Motor neuron (in vitro differentiated cells): ENCODE measurements around the gene BABAM2. TPM values are rescaled to one million over a fixed set of nuclear protein-coding genes. Genes with fewer than 3 reads are reported as not detected.

ENCODE experiments used
- ATAC-seq, 8 experiments: fragments of 200-7000 bp; cut with Tn5 transposase; replicated peaks in 6 of 8; 2 replicates each; pipeline ENCODE4 v1.8.0; 2021; ENCODE audit warnings: mild to moderate bottlenecking in 8 of 8, moderate library complexity in 8 of 8
- H3K27ac ChIP-seq, 2 donors: fragments of 250-450 bp; sonication (Bioruptor Pico); 2 replicates each; pipeline ENCODE4 v1.9.0; 2021; ENCODE audit warnings: antibody characterized with exemption in 2 of 2, mild to moderate bottlenecking in 2 of 2, moderate library complexity in 1 of 2
- H3K4me1 ChIP-seq, 2 donors: fragments of 250-450 bp; sonication (Bioruptor Pico); replicated peaks in 1 of 2; 2 replicates each; pipeline ENCODE4 v1.6.1; 2021; ENCODE audit warnings: antibody characterized with exemption in 2 of 2, mild to moderate bottlenecking in 2 of 2, moderate library complexity in 1 of 2
- H3K4me3 ChIP-seq, 5 donors: fragments of 250-450 bp; sonication (Bioruptor Pico); 2 replicates each; pipeline ENCODE4 v1.9.0; 2021; ENCODE audit warnings: antibody characterized with exemption in 5 of 5, mild to moderate bottlenecking in 5 of 5, moderate library complexity in 4 of 5
- WGBS, 10 experiments: fragments of 450-650 bp; shearing (Covaris generic); methylation state at CpG; one replicate each; pipeline ENCODE4 v1.0.0; 2022; 5-methylcytosine and 5-hydroxymethylcytosine counted together
- in situ Hi-C, 9 experiments: fragments of 400-800 bp; cut with MboI; loops; one replicate each; pipeline ENCODE4 v1.15.0; 2021; ENCODE audit warnings: low sequenced_read_pairs in 9 of 9, low pct_unique_long_range_greater_than_20kb in 2 of 9; ENCODE audit not compliant: unreplicated experiment in 9 of 9
- total RNA-seq, 8 experiments: library from RNA; unstranded; fragments of 300-600 nt; gene quantifications; 2 replicates each; pipeline versions ENCODE4 v1.2.3 to v1.2.4, GENCODE V29; 2022

The BABAM2 gene
- total RNA-seq, 8 experiments from 2014 or later = 16.4 to 110 (median 36.4) TPM

DNA sequence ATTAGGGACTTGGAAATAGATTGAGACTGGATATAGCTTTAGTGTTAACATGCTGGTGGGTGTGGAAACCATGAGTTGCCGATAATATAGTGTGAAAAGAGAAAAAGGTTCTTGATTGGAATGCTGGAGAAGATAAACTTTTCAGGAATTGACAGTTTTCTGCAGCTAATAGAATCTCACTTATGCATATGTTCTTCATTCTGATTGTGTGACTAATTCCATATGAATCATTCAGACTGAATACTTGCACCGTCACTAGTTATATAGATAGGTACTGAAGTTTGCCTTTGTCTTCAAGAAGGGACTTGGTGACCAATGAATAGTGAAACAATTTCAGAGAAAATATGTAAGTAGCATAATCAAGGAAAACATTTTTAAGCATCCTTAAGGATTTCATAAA is 276.4 kb downstream of the BABAM2 start:
- H3K27ac ChIP-seq = no peak overlapping the region
- in situ Hi-C loops = no loop called here
- ATAC-seq = no peak
- no peak overlapping the region for H3K4me3 ChIP-seq
- H3K4me1 ChIP-seq = no peaks in the 10 kb centered on the region
- 58 to 100% (median 81%) methylated on average over 1 to 2 of the region's 2 CpGs; no CpG with 5 or more reads in 4 of the 10 experiments for WGBS, 10 experiments

DNA sequence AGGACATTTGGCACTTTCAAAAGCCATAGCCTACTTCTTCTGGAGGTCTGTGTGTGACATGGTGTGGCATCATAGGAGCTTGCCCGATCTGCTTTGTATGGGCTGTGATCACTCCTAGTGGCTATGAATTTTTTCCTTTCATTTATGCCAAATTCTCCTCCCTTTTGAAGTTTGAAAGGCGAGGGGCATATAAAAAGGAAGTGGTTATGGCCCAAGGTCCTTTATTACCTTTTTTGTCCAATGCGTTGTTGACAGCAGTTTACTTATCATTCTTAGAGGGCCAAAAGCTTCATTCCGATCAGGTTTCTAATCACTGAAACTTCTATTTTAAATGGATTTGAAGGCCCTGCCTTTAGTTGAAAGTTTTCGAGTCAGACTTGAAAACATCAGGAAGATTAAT is 277.8 kb downstream of the BABAM2 start:
- WGBS, 10 experiments = 37 to 100% (median 84%) methylated on average over 1 to 5 of the region's 5 CpGs; no CpG with 5 or more reads in 1 of the 10 experiments
- in situ Hi-C loops = no loop called here
- no peak overlapping the region for H3K27ac ChIP-seq
- H3K4me3 ChIP-seq = no peak overlapping the region
- no peaks in the 10 kb centered on the region for H3K4me1 ChIP-seq
- ATAC-seq = no peak

DNA sequence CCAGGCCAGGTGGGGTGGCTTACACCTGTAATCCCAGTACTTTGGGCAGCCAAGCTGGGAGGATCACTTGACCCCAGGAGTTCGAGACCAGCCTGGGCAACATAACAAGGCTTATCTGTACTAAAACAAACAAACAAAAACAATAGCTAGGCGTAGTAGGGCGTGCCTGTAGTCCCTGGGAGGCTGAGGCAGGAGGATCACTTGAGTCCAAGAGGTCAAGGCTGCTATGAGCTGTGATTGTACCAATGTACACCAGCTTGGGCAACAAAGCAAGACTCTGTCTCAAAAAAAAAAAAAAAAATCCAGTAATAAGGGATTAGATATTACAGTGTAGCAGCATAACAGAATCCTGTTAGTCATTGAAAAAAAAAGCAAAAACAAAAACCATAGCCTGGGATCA is 279.0 kb downstream of the BABAM2 start:
- no peak for ATAC-seq
- Histone ChIP-seq H3K27ac (no peak overlapping the region), H3K4me3 (no peak overlapping the region), H3K4me1 (no peaks in the 10 kb centered on the region)
- WGBS, 10 experiments = 67 to 100% (median 100%) methylated on average over 1 to 3 of the region's 3 CpGs; no CpG with 5 or more reads in 4 of the 10 experiments
- in situ Hi-C loops = no loop called here

DNA sequence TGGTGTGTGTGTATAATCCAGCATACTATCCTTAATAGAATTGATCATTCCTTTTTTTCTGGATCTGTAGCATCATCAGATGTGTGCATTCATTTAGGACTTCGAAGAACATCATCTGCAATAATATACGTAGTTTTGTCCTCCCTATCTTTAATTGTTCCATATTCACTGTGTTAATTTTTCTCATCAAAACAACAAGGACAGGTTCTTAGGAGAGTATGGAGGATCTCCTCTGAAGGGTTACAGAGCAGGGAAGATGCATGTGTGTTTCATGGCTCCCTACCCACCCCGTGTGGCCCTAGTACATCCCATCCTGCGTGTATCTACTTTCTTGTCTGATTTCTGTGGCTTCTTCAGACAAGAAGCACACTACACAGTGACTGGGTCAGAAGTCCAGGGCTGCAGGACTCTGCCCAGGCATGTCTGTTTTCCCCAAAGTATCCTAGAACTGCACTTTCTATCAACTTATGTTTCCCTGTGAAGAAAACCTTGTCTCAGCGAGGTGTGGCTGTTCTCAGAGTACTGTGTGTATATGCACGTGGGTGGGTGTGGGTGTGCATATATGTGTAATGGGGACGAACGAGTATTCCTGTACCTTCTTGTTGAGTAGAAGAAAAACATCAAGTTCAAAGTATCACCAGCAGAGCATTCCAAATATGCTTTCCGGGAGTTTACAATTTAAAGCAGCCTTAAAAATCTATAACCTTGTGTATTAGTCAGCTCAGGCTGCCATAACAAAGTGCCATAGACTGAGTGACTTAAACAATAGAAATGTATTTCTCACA is 281.8 kb downstream of the BABAM2 start:
- Histone ChIP-seq H3K4me1 (no peaks in the 10 kb centered on the region), H3K4me3 (no peak overlapping the region), H3K27ac (no peak overlapping the region)
- in situ Hi-C loops = no loop called here
- WGBS, 10 experiments = 22 to 96% (median 80%) methylated on average over 1 to 6 of the region's 9 CpGs
- ATAC-seq = peak in 3 of 8 experiments; percentile 91 to 97 (median 96)

DNA sequence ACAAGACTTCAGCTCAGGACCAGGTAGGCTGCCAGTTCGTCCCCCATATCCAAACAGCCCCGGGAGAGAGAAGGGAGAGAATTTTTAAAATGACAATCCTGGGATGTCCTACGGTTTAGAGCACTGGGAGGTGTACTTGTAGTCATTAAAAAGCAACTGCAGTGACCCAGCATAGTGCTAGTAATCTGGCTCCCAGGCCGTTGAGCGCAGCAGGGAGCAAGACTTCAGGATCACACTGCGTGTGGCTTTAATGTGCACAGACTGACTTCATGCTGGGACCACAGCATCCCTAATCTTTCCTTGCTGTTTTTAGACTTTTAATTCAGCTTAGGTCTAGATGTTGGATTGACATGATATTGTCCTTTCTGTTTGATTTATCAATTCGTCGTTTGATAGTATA is 282.8 kb downstream of the BABAM2 start:
- Histone ChIP-seq H3K4me3 (no peak overlapping the region), H3K4me1 (no peaks in the 10 kb centered on the region), H3K27ac (no peak overlapping the region)
- in situ Hi-C loops = no loop called here
- no peak for ATAC-seq
- 67 to 100% (median 87%) methylated on average over 3 to 8 of the region's 8 CpGs; no CpG with 5 or more reads in 1 of the 10 experiments for WGBS, 10 experiments

DNA sequence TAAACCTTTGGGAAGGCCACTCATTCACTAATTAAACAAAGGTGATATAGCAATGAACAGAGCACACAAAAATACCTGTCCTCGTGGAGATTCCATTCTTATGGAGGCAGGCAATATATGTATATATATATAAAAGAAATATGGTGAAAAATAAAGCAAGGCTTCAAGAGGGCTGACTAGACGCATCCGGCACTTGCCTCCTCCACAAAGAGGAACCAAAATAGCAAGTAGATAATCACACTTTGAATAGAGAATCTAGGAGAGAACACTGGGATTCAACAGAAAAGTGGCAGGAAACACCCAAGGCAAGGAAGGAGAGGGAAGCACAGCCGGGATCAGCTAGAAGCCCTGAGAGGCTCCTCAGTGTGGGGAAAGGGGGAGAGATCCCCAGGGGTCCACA is 283.7 kb downstream of the BABAM2 start:
- Histone ChIP-seq H3K4me1 (no peaks in the 10 kb centered on the region), H3K27ac (no peak overlapping the region), H3K4me3 (no peak overlapping the region)
- no peak for ATAC-seq
- WGBS, 10 experiments = 29 to 100% (median 96%) methylated on average over 1 to 4 of the region's 4 CpGs; no CpG with 5 or more reads in 1 of the 10 experiments
- in situ Hi-C loops = no loop called here

DNA sequence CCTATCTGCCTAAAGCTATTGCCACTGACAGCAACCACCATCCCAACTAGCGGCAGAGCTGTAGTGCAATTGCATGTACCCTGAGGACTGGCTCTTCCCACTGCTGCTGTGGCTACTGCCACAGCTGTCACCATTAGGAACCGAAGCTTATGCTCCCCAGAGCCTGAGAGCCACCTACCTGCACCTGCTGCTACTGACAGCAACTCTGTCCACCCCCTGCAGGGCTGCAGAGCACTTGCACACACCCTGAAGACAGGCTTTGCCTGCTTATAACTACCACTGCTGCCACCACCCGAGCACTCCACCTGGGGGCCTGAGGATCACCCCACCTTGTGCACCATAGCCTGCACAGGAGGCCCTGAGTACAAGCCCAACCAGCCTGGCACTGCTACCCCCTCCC is 284.5 kb downstream of the BABAM2 start:
- ATAC-seq = peak in 2 of 8 experiments; percentile 14 to 18
- Histone ChIP-seq H3K27ac (no peak overlapping the region), H3K4me1 (no peaks in the 10 kb centered on the region), H3K4me3 (no peak overlapping the region)
- WGBS, 10 experiments = 80 to 86% (median 84%) methylated on average over 1 to 3 of the region's 3 CpGs; no CpG with 5 or more reads in 7 of the 10 experiments
- in situ Hi-C loops = no loop called here

DNA sequence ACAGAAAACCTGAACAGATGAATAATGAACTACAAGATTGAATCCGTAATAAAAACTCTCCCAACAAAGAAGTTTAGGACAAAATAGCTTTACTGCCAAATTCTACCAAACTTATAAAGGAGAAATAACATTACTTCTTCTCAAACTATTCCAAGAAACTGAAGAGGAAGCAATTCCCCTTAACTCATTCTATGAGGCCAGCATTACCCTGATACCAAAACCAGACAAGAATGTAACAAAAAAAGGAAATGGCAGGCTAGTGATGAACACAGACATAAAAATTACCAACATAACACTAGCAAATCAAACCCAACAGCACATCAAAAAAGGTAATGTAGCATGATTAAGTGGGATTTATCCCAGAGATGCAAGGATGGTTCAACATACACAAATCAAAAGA is 288.4 kb downstream of the BABAM2 start:
- no peak for ATAC-seq
- WGBS, 10 experiments = 88 to 100% (median 100%) methylated on average over 1 of the region's 1 CpG; no CpG with 5 or more reads in 1 of the 10 experiments
- H3K27ac ChIP-seq = no peak overlapping the region
- in situ Hi-C loops = no loop called here
- H3K4me3 ChIP-seq = no peak overlapping the region
- no peaks in the 10 kb centered on the region for H3K4me1 ChIP-seq

DNA sequence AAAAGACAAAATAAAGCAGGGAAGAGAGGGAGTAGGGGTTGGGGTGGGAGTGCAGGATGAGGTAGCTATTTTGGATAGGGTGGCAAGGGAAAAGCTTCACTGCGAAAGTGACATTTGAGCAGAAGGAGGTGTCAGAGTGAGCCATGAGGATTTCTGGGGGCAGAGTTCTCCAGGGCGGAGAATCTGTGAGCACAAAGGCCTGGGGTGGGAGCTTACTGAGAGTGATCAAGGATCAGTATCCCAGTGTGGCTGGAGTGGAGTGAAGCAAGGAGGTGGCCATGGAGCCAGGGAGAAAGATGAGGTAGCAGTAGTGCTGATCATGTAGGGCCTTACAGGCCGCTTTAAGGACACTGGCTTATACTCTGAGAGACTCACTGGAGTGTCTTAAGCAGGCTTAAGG is 291.3 kb downstream of the BABAM2 start:
- H3K27ac ChIP-seq = no peak overlapping the region
- no peak for ATAC-seq
- H3K4me1 ChIP-seq = no peaks in the 10 kb centered on the region
- no peak overlapping the region for H3K4me3 ChIP-seq
- in situ Hi-C loops = no loop called here
- 80 to 100% (median 100%) methylated on average over 1 to 3 of the region's 3 CpGs for whole genome bisulfite sequencing, 10 experiments

DNA sequence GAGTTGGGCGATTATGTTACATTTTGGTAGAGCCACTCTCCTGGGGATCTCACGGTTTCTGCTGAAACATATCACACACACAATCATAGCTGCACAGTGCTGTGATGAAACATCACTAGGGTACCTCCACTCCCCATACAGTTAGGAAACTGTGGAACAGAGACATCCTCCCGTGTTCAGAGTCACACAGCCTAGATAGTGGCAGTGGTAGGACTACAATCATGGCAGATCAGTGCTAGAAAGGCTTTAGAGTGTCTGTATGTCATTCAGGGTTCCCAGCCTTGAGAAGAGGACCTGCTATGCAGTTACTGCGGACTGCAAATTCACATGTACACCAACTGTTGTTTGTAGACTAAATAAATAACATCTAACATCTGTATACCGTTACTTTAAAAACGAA is 291.8 kb downstream of the BABAM2 start:
- no peak for ATAC-seq
- WGBS, 10 experiments = 34 to 100% (median 59%) methylated on average over 1 to 6 of the region's 6 CpGs; no CpG with 5 or more reads in 2 of the 10 experiments
- no peak overlapping the region for H3K4me3 ChIP-seq
- H3K27ac ChIP-seq = no peak overlapping the region
- H3K4me1 ChIP-seq = no peaks in the 10 kb centered on the region
- in situ Hi-C loops = no loop called here

DNA sequence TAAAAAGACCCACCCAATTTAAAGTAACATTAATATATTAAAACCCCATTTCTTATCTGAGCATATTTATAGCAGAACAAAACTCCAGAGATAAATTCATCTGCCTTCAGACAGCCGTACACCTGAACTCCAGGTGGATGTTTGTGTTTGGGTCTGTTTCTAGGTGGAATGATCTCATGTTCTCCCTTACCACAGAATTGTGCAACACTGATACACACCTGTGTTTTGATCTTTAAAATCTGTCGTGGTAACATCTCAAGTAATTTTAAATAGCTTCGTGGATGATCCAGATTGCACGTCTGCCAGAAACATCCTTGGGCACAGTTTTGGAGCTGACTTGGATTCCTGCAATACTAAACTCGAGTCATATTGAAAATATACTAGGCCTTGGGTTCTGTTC is 294.6 kb downstream of the BABAM2 start:
- 20 to 90% (median 73%) methylated on average over 1 to 5 of the region's 5 CpGs; no CpG with 5 or more reads in 2 of the 10 experiments for WGBS, 10 experiments
- ATAC-seq = no peak
- Histone ChIP-seq H3K4me3 (no peak overlapping the region), H3K4me1 (no peaks in the 10 kb centered on the region), H3K27ac (no peak overlapping the region)
- in situ Hi-C loops = no loop called here

DNA sequence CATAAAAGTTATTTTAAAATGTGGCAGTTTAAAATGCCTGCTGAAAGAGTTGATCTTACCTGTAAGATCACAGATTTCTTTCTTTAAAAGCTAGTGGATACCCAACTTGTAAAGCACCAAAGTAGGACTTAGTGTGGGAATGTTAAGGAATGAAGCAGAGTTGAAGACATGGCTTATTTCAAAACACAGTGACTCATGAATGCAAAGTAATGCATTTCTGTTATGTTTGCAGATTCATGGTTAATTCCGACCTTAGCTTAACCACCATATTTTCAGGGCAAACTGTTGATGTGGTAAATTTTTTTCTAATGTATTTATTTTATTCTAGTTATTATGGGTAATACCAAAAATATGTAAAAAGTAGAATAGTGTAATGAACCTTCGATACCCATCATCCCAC is 295.4 kb downstream of the BABAM2 start:
- H3K27ac ChIP-seq = no peak overlapping the region
- WGBS, 10 experiments = 0 to 100% (median 77%) methylated on average over 1 to 2 of the region's 2 CpGs; no CpG with 5 or more reads in 1 of the 10 experiments
- in situ Hi-C loops = no loop called here

DNA sequence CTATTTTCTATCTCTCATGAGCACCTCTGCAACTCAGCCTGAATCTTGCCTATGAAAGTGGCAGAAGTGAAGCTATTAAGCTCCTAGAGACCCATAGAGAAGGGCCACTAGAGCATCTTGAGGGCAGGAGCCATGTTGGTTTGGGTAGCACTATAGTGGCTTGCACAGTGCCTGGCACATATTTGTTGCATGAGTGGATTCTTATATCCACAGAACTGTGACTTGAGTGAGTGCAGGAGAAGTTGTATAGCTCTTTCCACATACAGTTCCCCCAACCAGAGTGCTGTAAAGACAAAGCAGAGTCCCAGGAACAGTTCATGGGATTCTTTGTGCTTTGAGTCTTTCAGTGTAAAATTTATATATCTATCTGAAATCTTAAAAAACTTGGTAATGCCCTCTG is 296.7 kb downstream of the BABAM2 start:
- ATAC-seq = no peak
- in situ Hi-C loops = no loop called here
- Histone ChIP-seq H3K27ac (no peak overlapping the region), H3K4me3 (no peak overlapping the region), H3K4me1 (no peaks in the 10 kb centered on the region)

More for the DNA sequence above, 295.4 kb downstream of the BABAM2 start:
- peak in 3 of 8 experiments; percentile 58 to 96 (median 94) for ATAC-seq
- H3K4me1 ChIP-seq = no peaks in the 10 kb centered on the region
- H3K4me3 ChIP-seq = no peak overlapping the region

DNA sequence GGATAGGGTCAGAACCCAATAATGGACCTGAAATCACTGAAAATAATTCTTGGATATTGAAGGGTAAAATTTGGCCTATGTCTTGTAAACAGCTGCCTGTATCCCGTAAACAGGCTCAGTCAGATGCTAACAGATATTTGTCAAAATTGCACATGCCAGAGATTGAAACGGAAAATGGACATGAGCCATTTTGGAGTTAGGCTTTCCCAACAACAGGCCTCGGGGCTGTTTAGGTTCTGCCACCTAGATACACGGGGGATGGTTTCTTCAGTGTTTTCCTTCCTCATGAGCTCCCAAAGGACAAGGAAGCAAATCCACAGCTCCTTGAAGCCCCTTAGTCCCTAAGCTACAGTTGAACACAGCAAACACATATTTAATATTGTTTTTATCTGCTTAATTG is 297.9 kb downstream of the BABAM2 start:
- in situ Hi-C loops = no loop called here
- Histone ChIP-seq H3K4me1 (no peaks in the 10 kb centered on the region), H3K4me3 (no peak overlapping the region), H3K27ac (no peak overlapping the region)
- no peak for ATAC-seq
- WGBS, 10 experiments = 45 to 100% (median 96%) methylated on average over 1 to 4 of the region's 4 CpGs; no CpG with 5 or more reads in 2 of the 10 experiments
